Superior temporal gyrus (tissue), 1 donor: Measurements from ENCODE around the gene ZDHHC6.
"Not testable (repeated sequence)": the region's sequence is repeated elsewhere in the genome, so short reads cannot be mapped to it uniquely, and the experiment has no call there.

Experiments
- DNase-seq: peaks from one replicate; pipeline ENCODE4 v3.0.0-alpha.2; 2016; ENCODE audit errors: extremely low spot score

The ZDHHC6 gene

GRCh38 chr10:112390125-112390703 is 56.5 kb downstream of the ZDHHC6 start:
- no peak for DNase-seq

- no peak for DNase-seq
These were observed 57.4 kb downstream of the ZDHHC6 start for GRCh38 chr10:112389271-112389822.

DNA sequence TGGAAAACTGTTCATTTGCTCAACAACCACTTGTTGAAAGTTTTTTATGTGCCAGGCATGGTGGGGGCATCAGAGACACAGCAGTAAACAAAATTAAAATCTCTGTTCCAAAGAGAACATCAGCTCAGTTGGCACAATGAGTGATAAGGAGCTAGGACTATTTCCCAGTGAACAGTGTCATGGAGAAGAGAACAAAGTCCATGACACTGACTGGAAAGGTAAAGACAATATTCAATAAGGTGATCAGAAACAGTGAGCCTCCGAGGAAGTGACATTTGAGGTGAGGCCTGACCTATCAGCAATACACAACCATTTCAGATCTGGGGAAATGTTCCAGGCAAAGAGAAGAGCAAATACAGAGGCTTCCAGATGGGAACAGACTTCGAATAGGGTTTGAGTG is 58.2 kb downstream of the ZDHHC6 start:
- no peak for DNase-seq

DNA sequence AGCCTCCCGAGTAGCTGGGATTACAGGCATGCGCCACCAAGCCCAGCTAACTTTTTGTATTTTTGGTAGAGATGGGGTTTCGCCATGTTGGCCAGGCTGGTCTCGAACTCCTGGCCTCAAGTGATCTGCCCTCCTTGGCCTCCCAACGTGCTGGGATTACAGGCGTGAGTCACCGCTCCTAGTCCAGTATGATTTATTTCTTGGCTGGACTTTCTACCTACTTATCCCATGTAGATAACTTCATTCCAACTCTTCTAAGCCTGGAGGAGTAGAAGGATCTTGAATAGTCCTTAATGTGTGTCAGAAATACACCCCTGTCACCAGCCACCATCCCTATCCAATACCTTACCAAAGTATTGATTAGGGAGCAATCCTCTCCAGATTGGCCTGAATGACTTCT is 58.7 kb downstream of the ZDHHC6 start:
- DNase-seq: not testable (repeated sequence)

- DNase-seq: no peak
These were observed 61.5 kb downstream of the ZDHHC6 start for GRCh38 chr10:112385201-112385600.

GRCh38 chr10:112384141-112384540 is 62.6 kb downstream of the ZDHHC6 start:
- no peak for DNase-seq

DNA sequence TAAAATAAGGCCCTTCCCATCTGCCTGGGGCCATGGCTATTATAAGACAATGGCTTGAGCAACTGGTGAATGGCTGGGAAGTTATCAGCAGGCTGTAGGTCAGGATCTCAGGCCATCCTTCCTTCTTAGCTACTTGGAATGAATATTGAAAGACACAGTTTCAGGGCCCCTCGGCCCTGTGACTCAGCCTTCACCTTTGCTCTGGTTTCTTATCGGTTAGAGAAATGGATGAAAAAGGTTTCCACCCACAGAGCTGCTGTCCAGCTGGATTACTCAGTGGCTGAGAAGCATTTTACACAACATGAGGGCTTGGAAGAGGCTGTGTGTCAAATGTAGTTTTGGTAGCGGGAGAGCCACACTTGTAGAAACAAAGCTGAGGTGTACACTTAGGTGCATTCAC is 63.4 kb downstream of the ZDHHC6 start:
- DNase-seq: no peak

DNA sequence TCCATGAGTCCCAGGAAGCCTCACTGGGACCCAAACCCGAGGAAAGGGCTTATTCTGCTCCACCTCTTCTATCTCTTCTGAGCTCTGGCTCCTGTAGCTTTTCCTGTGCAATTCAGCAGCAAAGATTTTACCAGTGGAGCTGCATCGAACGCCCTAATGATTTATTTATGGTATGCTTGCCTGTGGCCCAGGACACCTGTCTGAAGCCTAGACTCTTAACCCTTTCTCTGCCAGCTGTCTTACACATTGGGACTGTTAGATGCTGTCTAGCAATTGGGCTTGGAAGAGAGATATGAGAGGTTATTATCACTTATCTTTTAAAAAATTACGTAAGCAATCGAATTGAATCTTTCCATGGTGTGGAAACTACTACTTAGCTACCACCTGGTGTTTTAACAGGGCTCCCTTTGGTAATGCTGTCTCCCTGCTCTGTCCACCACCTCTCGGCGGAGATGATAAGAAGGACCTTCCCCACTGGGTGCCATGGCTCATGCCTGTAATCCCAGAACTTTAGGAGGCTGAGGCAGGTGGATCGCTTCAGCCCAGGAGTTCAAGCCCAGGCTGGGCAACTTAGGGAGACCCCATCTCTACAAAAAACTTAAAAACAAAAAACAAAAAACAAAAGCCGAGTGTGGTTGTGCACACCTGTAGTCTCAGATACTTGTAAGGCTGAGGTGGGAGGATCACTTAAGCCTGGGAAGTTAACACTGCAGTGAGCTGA is 64.0 kb downstream of the ZDHHC6 start:
- no peak for DNase-seq
